Endometrium (tissue), 2 donors: ENCODE results near the gene HP1BP3.

Source experiments
- FAIRE-seq: peaks from 2 replicates; lab custom pipeline; 2012; peaks lifted over from hg19 to GRCh38; lab: Jason Lieb, UNC
- donor health status: control.
- donor health status: control.

HP1BP3 gene

DNA sequence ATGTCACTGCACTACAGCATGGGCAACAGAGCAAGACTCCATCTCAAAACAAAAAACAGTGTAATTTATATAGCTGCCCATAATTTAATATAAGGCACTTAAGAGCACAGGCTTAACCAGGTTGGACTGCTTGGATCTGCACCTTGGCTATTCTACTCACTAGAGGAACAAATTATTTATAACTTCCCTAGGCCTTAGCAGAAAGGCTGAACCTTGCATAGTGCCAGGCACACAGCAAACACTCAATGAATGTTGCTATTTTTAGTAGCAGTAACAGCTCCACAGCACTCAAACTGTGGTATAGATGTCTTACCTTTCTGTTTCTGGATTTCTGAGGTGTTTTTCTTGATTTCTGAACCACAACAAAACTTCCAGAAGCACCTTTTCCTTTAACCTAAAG is 19.8 kb downstream of the HP1BP3 start:
- FAIRE-seq, result no peak

DNA sequence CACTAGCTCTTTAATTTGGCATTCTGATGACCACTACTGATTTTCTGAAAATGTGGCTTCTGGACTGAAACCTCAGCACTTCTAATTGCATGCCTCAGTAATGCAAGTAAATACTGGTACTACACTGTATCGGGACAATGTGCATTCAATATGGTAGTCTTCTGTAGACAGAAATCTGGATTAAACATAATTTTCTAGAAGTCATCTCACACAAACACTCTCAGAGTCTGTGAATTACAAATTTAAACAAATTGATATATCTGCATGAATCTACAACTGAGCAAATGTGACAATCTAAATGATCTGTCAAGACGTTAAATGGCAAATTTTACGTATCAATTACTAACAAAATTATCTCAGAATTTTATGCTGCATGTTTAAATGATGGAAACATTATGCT is 23.7 kb downstream of the HP1BP3 start:
- FAIRE-seq, result no peak

- FAIRE-seq, result no peak
Observed at GRCh38 chr1:20760322-20760721, 26.8 kb downstream of the HP1BP3 start.

GRCh38 chr1:20753589-20753988 is 33.5 kb downstream of the HP1BP3 start:
- FAIRE-seq, result no peak

GRCh38 chr1:20751462-20751990 is 35.6 kb downstream of the HP1BP3 start:
- no peak for FAIRE-seq

- no peak for FAIRE-seq
Observed at GRCh38 chr1:20742671-20743070, 44.4 kb downstream of the HP1BP3 start.

DNA sequence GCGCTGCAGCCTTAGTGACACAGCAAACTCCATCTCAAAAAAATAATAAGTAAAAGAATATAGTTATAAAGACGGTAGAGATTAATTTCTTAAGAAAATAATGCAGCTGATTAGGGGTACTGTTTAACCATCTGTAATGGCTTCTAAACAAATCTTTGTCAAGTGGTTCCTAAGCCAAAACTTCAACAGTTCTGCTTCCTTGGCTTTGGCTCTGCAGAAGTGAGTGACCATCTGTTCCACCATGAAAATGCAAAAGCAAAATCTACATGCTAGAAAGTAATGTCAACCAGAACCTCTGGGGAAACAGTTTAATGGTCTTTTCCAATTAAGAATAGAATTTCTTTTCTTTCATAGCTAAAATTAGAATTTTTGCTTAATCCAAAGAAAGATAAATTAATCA is 46.3 kb downstream of the HP1BP3 start:
- no peak for FAIRE-seq

DNA sequence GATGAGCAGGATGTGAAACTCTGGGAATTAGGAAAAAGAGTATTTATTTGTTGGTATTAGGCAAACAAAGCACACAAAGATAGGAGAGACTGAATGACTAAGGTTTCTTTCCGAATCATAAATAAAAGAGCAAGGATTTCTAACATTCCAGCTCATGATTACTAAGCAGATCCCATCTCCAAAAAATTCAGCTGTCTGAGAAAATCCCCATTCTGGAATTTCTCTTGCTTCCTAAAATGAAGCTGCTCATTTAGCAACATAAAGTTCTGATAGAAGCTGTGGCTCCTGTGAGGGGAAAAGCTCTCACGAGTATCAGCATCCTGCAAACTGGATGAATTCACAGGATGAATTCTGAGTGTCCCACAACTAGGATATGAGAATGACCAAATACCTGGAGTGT is 47.9 kb downstream of the HP1BP3 start:
- FAIRE-seq, result no peak

DNA sequence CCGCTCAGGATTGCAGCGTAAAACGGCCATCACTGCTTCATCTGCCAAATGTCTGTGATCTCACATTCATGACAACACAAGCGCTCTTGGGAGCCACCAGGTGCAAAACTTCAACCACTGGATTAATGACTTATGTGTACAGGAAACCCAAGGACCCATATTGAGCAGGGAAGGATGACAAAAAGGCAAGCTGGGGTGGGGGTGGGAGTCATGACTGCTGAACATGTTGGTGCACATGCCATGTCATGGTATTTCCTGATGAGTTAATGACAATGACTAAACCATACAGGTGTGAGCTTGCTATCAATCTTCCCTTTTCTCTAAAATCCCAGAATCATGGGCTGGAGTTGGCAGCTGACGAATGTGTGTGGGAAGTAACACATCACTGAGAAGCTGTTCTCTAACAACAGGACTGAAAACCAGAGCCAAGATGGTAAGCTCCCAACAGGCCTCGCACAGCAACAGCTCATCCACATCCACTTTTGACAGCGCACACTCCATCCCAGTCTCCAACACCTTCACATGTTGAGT is 51.5 kb downstream of the HP1BP3 start:
- FAIRE-seq, result no peak

GRCh38 chr1:20733360-20733975 is 53.6 kb downstream of the HP1BP3 start:
- FAIRE-seq, result no peak

DNA sequence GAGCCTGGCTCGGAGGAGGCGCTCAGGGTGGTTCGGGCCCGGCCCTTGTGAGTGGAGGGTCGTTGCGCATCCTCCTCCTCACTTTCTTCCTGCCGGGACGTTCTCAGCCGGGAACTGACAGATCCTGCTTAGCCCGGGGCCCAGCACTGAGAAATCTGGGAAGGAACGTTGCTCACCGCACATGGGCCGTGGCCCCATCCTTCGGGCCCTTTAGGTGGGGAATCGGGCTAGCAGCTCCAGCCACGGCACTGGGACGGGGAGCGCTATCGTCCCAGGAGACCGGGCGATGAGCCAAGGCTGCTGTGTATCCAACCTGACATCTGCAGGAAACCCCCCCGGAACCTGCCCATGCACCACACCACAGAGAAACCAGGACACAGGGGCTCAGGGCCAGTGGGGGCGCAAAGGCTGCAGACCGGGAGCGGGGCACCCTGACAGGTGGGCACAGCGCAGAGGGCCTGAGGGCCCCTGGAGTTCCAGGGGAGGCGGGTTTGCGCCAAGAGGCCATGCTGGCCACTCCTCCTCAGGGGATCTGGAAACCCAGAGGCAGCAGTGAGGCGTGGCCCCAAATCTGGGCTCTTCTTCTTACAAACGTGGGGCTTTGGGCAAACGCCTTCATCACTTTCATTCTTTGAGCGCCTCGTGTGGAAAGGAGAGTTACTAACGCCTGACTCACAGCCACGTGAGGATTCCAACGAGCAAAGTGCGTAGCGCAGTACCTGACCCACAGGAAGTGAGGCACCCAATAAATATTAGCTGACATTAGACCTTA is 54.3 kb downstream of the HP1BP3 start, which contains the start of gene SH2D5:
TSS of gene SH2D5 (minus strand) at position 116 of the 772 bp plus-strand sequence. CDS start 4,659 bp downstream, outside the sequence.
- peak; percentile 63 for FAIRE-seq

DNA sequence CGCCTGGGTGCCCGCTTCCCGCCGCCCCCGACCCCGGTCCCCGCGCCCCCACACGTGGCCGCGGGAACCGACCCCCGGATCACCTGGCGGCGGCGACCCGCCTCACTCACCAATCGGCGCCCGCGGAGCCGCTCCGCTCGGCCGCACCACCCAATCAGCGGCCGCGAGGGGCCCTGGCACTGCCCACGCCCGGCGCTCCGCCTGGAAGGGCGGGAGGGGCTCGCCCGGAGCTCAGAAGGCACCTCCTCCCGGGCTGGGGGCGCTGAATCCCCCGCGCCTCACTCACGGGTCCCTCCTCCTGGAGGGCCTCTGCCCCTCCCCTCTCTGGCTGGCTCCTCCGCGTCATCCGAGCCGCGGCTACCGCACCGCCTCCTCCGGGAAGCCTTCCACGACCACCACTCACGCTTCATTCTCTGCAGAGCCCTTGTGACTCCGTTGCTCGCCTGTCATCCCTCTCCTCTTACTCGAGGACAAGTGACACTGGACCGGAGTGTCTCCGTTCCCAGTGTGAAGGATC is 55.0 kb downstream of the HP1BP3 start:
- no peak for FAIRE-seq

DNA sequence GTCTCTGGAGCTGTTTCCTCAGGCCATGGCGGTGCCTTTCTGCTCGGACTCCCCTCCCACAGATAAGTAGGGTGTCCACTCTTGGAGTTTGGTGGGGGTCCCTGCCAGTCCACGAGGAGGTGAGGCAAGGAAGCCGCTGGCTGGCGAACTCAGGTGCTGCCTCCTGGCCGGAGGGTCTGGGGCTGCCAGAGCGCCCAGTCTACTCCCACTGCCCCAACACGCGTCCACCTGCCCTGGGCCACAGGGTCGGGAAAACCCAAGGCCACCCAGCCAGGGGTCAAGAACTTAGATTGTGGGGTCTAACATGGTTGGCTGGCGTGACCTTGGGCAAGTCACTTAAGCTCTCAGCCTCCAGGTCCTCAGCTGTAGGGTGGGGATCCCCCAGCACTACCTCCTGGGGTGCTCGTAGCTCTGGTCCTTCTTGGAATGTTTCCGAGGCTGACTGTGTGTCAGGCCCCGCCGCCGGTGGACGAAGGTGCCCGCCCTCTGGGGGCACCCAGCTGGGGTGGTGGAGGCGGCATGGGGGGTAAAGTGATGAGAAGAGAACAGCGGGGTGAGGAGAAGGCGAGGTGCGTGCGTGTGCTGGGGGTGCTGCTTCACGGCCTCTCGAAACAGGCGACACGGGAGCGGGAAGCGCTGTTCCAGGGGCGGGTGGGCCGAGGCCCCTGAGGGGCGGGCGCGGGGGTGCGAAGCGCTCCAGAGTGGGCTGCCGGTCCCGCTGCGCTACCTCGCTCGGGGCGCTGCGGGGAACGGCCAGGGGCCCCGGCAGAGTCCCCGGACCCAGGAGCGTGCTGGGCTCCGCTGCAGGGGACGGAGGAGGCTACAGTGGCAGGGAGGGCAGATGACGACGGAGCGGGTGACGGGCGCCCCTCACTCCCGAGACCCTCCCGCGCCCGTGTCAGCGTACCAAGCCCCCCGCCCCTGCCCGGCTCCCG is 55.8 kb downstream of the HP1BP3 start:
- no peak for FAIRE-seq

DNA sequence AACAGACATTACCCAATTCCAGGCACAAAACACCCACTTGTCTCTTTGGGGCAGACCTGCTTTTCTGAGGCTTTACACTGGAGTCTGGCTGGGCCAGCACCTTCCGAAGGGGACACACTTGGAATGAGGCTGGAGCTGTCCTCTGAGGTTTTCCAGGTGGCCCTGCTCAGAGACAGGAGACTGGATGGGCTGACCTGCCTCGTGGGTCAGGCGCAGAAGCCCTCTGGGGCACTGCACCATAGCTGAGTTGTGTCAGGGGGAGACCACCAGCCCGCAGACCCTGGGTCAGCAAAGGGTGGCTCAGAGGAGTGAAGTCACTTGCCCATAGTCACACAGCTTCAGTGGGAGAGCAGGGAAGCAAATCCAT is 56.4 kb downstream of the HP1BP3 start:
- FAIRE-seq, result no peak

DNA sequence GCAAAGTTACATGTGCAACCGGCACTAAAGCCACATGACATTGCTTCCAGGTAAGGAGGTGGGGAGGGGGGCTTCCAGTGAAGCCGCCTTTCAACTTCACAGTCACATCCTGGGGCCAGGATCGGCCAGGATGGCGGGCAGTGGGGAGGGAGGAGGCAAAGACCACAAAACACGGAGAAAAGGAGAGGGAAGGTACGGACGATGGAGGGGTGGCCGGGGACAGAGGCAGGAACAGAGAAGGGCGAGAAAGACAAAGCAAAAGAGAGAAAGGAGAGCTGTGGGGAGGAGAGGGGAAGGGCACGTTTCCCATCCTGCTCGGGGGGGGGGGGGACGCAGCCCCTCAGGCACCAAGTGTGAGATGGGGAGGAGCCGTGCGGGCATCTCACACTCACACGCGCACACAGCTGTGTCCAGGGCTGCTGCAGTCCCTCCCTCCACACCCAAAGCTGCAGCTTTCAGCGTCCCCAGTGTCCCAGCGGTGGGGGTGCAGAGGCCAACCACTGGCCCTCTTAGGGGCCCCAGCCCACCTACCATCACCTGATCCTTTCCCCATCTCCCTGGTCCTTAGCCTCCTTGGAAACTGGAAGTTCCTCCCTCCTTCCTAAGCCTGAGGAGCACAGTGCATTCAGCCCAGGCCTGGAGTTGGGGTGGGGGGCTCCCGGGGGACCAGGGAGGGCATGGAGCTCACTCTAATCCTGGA is 57.0 kb downstream of the HP1BP3 start:
- no peak for FAIRE-seq

- no peak for FAIRE-seq
Observed at GRCh38 chr1:20729155-20729931, 57.8 kb downstream of the HP1BP3 start.

GRCh38 chr1:20728371-20729154 is 58.5 kb downstream of the HP1BP3 start:
- FAIRE-seq, result no peak

DNA sequence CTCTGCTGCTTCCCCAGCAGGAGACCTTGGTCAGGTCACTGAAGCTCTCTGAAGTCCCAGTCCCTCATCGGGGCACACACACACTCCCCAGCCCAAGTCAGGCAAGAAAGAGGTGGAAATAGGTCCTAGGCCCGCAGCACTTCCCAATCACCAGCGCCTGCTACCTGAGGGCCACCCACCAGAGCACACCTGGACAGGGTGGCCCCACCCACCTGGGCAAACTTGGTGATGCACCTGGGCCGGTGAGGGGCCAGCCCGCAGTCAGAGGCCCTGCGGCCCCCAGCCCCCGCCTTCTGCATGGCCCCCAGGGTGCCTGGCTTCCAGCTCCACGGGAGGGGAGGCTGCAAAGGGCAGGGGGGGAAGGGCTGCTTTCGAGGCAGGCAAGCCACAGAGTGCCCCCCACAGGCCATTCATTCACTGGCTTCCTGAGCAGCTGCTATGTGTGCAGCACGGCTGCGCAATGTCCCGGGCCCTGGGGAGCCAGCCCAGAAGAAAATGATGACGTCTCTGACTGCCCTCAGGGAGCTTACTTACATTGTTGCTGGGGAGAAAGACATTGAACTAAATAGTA is 59.3 kb downstream of the HP1BP3 start:
- no peak for FAIRE-seq
